ENCODE data around the gene KIF4B.

KIF4B gene

DNA sequence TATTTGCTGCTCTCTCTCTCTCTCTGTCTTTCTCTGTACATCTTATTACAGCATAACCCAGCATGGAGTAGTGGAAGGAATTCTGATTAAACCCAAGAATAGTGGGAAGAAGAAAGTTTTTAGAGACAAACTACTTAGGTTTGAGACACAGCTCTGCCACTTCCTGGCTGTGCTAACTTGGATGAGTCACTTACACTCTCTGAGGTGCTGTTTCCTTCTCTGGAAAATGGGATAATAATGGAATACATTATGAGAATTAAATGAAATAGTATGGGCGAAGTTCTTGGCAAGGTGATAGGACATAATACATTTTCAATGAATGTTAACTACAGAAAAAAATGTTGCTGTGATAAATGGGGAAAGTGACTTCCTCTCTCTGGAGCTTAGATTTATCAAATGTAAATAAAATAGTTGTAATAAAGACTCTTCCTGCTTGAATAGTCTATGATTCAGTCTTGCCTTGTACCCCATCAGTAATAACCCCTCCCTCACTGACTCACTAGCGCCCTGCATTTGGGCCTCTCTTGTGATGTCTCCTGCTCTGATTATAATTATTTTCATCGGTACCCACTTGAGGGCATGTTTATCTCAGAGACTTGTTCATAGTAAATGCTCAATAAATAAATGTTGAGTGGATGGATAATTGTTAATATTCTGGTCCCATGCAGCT lies 27.6 kb downstream of the KIF4B start:
- Histone ChIP-seq H3K4me1 (ENCODE audit: insufficient read depth, low read length, poor library complexity, severe bottlenecking) (no peaks in the 10 kb centered on the region), H2AFZ (ENCODE audit: low read length) (no peak overlapping the region), H4K20me1 (ENCODE audit: insufficient read depth, low read length, poor library complexity, severe bottlenecking) (no peaks in the 10 kb centered on the region), H3K4me2 (ENCODE audit: low read depth, low read length, poor library complexity, severe bottlenecking) (no peak overlapping the region), H3K4me3 (ENCODE audit: low read length, poor library complexity, severe bottlenecking) (no peak overlapping the region), H3K9me2 (replicated peaks; ENCODE audit: low read depth, low read length) (no peaks in the 10 kb centered on the region), H3F3A (ENCODE audit: low read depth) (no peaks in the 10 kb centered on the region), H3K9me3 (ENCODE audit: insufficient read depth, low read depth, low read length) (no peaks in the 10 kb centered on the region), H3K79me2 (ENCODE audit: insufficient read depth, low read length) (no peaks in the 10 kb centered on the region), H3K27me3 (ENCODE audit: insufficient read depth, low read length, poor library complexity, severe bottlenecking) (no peaks in the 10 kb centered on the region), H3K9ac (ENCODE audit: low read depth, low read length, poor library complexity, severe bottlenecking) (no peak overlapping the region), H3K36me3 (ENCODE audit: insufficient read depth, low read length) (no peaks in the 10 kb centered on the region)
- no peak for TF ChIP-seq EZH2phosphoT487 (IDR thresholded peaks at IDR 0.05; ENCODE audit: borderline replicate concordance)
- TF ChIP-seq, protein P1, sequence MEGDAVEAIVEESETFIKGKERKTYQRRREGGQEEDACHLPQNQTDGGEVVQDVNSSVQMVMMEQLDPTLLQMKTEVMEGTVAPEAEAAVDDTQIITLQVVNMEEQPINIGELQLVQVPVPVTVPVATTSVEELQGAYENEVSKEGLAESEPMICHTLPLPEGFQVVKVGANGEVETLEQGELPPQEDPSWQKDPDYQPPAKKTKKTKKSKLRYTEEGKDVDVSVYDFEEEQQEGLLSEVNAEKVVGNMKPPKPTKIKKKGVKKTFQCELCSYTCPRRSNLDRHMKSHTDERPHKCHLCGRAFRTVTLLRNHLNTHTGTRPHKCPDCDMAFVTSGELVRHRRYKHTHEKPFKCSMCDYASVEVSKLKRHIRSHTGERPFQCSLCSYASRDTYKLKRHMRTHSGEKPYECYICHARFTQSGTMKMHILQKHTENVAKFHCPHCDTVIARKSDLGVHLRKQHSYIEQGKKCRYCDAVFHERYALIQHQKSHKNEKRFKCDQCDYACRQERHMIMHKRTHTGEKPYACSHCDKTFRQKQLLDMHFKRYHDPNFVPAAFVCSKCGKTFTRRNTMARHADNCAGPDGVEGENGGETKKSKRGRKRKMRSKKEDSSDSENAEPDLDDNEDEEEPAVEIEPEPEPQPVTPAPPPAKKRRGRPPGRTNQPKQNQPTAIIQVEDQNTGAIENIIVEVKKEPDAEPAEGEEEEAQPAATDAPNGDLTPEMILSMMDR (conservative IDR thresholded peaks at IDR 0.05; ENCODE audit: low read length) = no peak

DNA sequence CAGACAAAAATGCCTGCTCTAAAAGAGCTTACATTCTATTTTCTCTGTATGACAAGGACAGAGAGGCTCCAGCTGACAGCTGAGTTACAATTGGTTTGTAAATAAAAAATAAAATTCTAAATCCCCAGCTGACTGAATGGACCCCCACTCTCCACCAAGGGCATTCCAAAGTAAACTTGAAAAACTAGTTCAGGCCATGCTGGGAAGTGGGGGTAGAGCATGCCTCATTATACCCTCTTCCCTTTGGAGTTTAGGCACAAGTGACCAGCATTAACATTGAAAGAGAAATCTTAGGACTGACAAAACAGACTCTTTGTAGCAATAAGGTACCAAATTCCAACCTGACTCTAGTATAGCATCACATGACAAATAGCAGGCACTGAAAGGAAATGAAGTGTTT lies 31.0 kb downstream of the KIF4B start:
- H3K4me2 ChIP-seq (ENCODE audit: low read depth, low read length, poor library complexity, severe bottlenecking) = no peak overlapping the region
- no peak overlapping the region for H3K9ac ChIP-seq (ENCODE audit: low read depth, low read length, poor library complexity, severe bottlenecking)
- H3F3A ChIP-seq (ENCODE audit: low read depth) = no peaks in the 10 kb centered on the region
- no peaks in the 10 kb centered on the region for H3K79me2 ChIP-seq (ENCODE audit: insufficient read depth, low read length)
- H2AFZ ChIP-seq (ENCODE audit: low read length) = no peak overlapping the region
- H4K20me1 ChIP-seq (ENCODE audit: insufficient read depth, low read length, poor library complexity, severe bottlenecking) = no peaks in the 10 kb centered on the region
- H3K27me3 ChIP-seq (ENCODE audit: insufficient read depth, low read length, poor library complexity, severe bottlenecking) = no peaks in the 10 kb centered on the region
- no peak overlapping the region for H3K4me3 ChIP-seq (ENCODE audit: low read length, poor library complexity, severe bottlenecking)
- H3K36me3 ChIP-seq (ENCODE audit: insufficient read depth, low read length) = no peaks in the 10 kb centered on the region
- no peak for TF ChIP-seq EZH2phosphoT487 (IDR thresholded peaks at IDR 0.05; ENCODE audit: borderline replicate concordance)
- H3K9me3 ChIP-seq (ENCODE audit: insufficient read depth, low read depth, low read length) = no peaks in the 10 kb centered on the region
- H3K4me1 ChIP-seq (ENCODE audit: insufficient read depth, low read length, poor library complexity, severe bottlenecking) = no peaks in the 10 kb centered on the region
- H3K9me2 ChIP-seq (replicated peaks; ENCODE audit: low read depth, low read length) = no peaks in the 10 kb centered on the region

GRCh38 chr5:155046591-155046990 lies 33.0 kb downstream of the KIF4B start:
- Histone ChIP-seq H3K9me2 (replicated peaks; ENCODE audit: low read depth, low read length) (no peaks in the 10 kb centered on the region), H3K27me3 (ENCODE audit: insufficient read depth, low read length, poor library complexity, severe bottlenecking) (no peaks in the 10 kb centered on the region), H4K20me1 (ENCODE audit: insufficient read depth, low read length, poor library complexity, severe bottlenecking) (no peaks in the 10 kb centered on the region), H3K9me3 (ENCODE audit: insufficient read depth, low read depth, low read length) (no peaks in the 10 kb centered on the region), H3K4me3 (ENCODE audit: low read length, poor library complexity, severe bottlenecking) (no peak overlapping the region), H3K4me1 (ENCODE audit: insufficient read depth, low read length, poor library complexity, severe bottlenecking) (no peaks in the 10 kb centered on the region), H3K79me2 (ENCODE audit: insufficient read depth, low read length) (no peaks in the 10 kb centered on the region), H3K4me2 (ENCODE audit: low read depth, low read length, poor library complexity, severe bottlenecking) (no peak overlapping the region), H3K9ac (ENCODE audit: low read depth, low read length, poor library complexity, severe bottlenecking) (no peak overlapping the region), H2AFZ (ENCODE audit: low read length) (no peak overlapping the region), H3K36me3 (ENCODE audit: insufficient read depth, low read length) (no peaks in the 10 kb centered on the region), H3F3A (ENCODE audit: low read depth) (no peaks in the 10 kb centered on the region)
- TF ChIP-seq EZH2phosphoT487 (IDR thresholded peaks at IDR 0.05; ENCODE audit: borderline replicate concordance) = no peak
- TF ChIP-seq, protein P1 (conservative IDR thresholded peaks at IDR 0.05; ENCODE audit: low read length) = no peak

DNA sequence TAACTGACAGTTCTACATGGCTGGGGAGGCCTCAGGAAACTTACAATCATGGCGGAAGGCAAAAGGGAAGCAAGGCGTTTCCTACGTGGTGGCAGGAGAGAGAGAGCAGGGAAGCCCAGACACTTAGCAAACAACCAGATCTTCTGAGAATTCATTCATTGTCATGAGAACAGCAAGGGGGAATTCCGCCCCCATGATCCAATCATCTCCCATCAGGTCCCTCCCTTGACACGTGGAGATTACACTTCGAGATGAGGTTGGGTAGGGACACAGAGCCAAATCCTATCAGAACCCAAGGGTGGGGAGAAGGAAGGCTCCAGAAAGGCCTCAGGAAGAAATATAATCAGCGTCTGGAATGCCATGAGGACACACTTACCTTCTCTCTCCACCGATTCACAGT lies 34.3 kb downstream of the KIF4B start:
- Histone ChIP-seq H3K9me3 (ENCODE audit: insufficient read depth, low read depth, low read length) (no peaks in the 10 kb centered on the region), H3K4me1 (ENCODE audit: insufficient read depth, low read length, poor library complexity, severe bottlenecking) (no peaks in the 10 kb centered on the region), H3F3A (ENCODE audit: low read depth) (no peaks in the 10 kb centered on the region), H3K79me2 (ENCODE audit: insufficient read depth, low read length) (no peaks in the 10 kb centered on the region), H4K20me1 (ENCODE audit: insufficient read depth, low read length, poor library complexity, severe bottlenecking) (no peaks in the 10 kb centered on the region), H3K9me2 (replicated peaks; ENCODE audit: low read depth, low read length) (no peaks in the 10 kb centered on the region), H3K27me3 (ENCODE audit: insufficient read depth, low read length, poor library complexity, severe bottlenecking) (no peaks in the 10 kb centered on the region), H3K4me3 (ENCODE audit: low read length, poor library complexity, severe bottlenecking) (no peak overlapping the region), H3K4me2 (ENCODE audit: low read depth, low read length, poor library complexity, severe bottlenecking) (no peak overlapping the region), H3K9ac (ENCODE audit: low read depth, low read length, poor library complexity, severe bottlenecking) (no peak overlapping the region), H3K36me3 (ENCODE audit: insufficient read depth, low read length) (no peaks in the 10 kb centered on the region), H2AFZ (ENCODE audit: low read length) (no peak overlapping the region)
- TF ChIP-seq, protein P1 (conservative IDR thresholded peaks at IDR 0.05; ENCODE audit: low read length) = no peak
- TF ChIP-seq EZH2phosphoT487 (IDR thresholded peaks at IDR 0.05; ENCODE audit: borderline replicate concordance) = no peak

All from Loucy (cell line).